Dedifferentiated amniotic fluid mesenchymal stem cell (primary cell): ENCODE data around the gene MGA.

Experiments used
- DNase-seq: peaks from one replicate; pipeline ENCODE4 v3.0.0-alpha.2; 2016; ENCODE audit errors: extremely low spot score

Gene MGA

GRCh38 chr15:41782371-41783282, 122.4 kb downstream of the MGA start:
- DNase-seq = no peak

- no peak for DNase-seq
Measured at GRCh38 chr15:41783296-41783695, 123.1 kb downstream of the MGA start.

GRCh38 chr15:41788262-41788661, 128.1 kb downstream of the MGA start:
- DNase-seq = no peak

- no peak for DNase-seq
Measured at GRCh38 chr15:41789236-41789635, 129.0 kb downstream of the MGA start.

- DNase-seq = no peak
Measured at GRCh38 chr15:41789662-41790061, 129.5 kb downstream of the MGA start.

GRCh38 chr15:41790169-41790568, 130.0 kb downstream of the MGA start:
- DNase-seq = no peak

GRCh38 chr15:41790756-41791546, 130.7 kb downstream of the MGA start:
- DNase-seq = no peak

GRCh38 chr15:41791547-41791937, 131.3 kb downstream of the MGA start:
- DNase-seq = no peak

- no peak for DNase-seq
Measured at GRCh38 chr15:41792000-41792637, 131.9 kb downstream of the MGA start.

- peak; percentile 84 for DNase-seq
Measured at GRCh38 chr15:41794081-41794480, 133.9 kb downstream of the MGA start.

GRCh38 chr15:41795996-41796856, 136.0 kb downstream of the MGA start:
- peak; percentile 68 for DNase-seq

- DNase-seq = no peak
Measured at GRCh38 chr15:41797201-41797944, 137.2 kb downstream of the MGA start.

- DNase-seq = no peak
Measured at GRCh38 chr15:41798607-41799487, 138.6 kb downstream of the MGA start.

GRCh38 chr15:41799488-41799805, 139.2 kb downstream of the MGA start:
- DNase-seq = no peak

- DNase-seq = no peak
Measured at GRCh38 chr15:41801185-41801584, 141.0 kb downstream of the MGA start.

GRCh38 chr15:41801850-41802455, 141.7 kb downstream of the MGA start:
- DNase-seq = no peak

GRCh38 chr15:41804361-41804760, 144.2 kb downstream of the MGA start:
- DNase-seq = no peak

- DNase-seq = no peak
Measured at GRCh38 chr15:41804916-41805666, 144.9 kb downstream of the MGA start.

- DNase-seq = no peak
Measured at GRCh38 chr15:41805711-41806110, 145.5 kb downstream of the MGA start.
